Activated B cell treated with CpG ODN at 0.5 μM for 24 hours (primary cell): ENCODE results near the gene PARL. TPM values are rescaled to one million over a fixed set of nuclear protein-coding genes. Genes with fewer than 3 reads are reported as not detected.

Source experiments
- ATAC-seq: fragments of 200-7000 bp; cut with Tn5 transposase; one replicate; pipeline ENCODE4 v1.10.0; 2021; ENCODE audit warnings: low read depth, mild to moderate bottlenecking, moderate library complexity
- CTCF ChIA-PET: fragments of 350-600 bp; sonication (Branson Sonifier 250); formaldehyde crosslinking; loops from one replicate; lab custom pipeline; 2021; ENCODE audit warnings: antibody characterized with exemption; lab: Charles Lee
- POLR2A ChIA-PET: fragments of 350-600 bp; sonication (Branson Sonifier 250); formaldehyde crosslinking; loops from one replicate; lab custom pipeline; 2021; ENCODE audit warnings: antibody characterized with exemption; lab: Charles Lee
- DNase-seq: peaks from one replicate; pipeline ENCODE4 v3.0.0; 2022
- H3K27ac Mint-ChIP-seq: one replicate; pipeline ENCODE4 v1.8.0; 2020; ENCODE audit warnings: mixed read lengths
- H3K27me3 Mint-ChIP-seq: one replicate; pipeline ENCODE4 v1.8.0; 2021; ENCODE audit warnings: mixed read lengths
- H3K36me3 Mint-ChIP-seq: one replicate; pipeline ENCODE4 v1.8.0; 2021; ENCODE audit warnings: low read depth, mixed read lengths
- H3K4me1 Mint-ChIP-seq: one replicate; pipeline ENCODE4 v1.8.0; 2021; ENCODE audit warnings: mixed read lengths
- H3K4me3 Mint-ChIP-seq: one replicate; pipeline ENCODE4 v1.8.0; 2020; ENCODE audit warnings: mild to moderate bottlenecking, mixed read lengths
- H3K9me3 Mint-ChIP-seq: one replicate; pipeline ENCODE4 v1.8.0; 2020; ENCODE audit warnings: mixed read lengths
- CTCF ChIP-seq: fragments of 200-600 bp; IDR thresholded peaks from one replicate; pipeline ENCODE4 v1.8.0; 2022; ENCODE audit warnings: antibody characterized with exemption, mild to moderate bottlenecking
- intact Hi-C: fragments of 100-400 bp; cut with micrococcal nuclease; formaldehyde crosslinking; loops from one replicate; pipeline ENCODE4 v1.15.1; 2024
- total RNA-seq: library from RNA; stranded (reverse); gene quantifications from 2 replicates; pipeline ENCODE4 v1.2.3, GENCODE V29; 2022

Gene PARL
- total RNA-seq, 1 donor from 2014 or later: 57.6 TPM

GRCh38 chr3:183892610-183893214 lies 8.0 kb upstream of the PARL start:
- no peaks in the 10 kb centered on the region for H3K9me3 Mint-ChIP-seq
- no peak for TF ChIP-seq CTCF
- ChIA-PET CTCF (interaction anchor here (0.8 to 1.1 kb wide), 2 partner anchors 8 to 351 kb away, joined by 3 to 4 read pairs; partner anchors contain the start of gene PARL), POLR2A (interaction anchor here (0.6 kb wide), 1 partner anchor 407 kb away, joined by 3 read pairs; no protein-coding TSS in a partner anchor)
- H3K27me3 Mint-ChIP-seq: peaks cover 23% of the 10 kb centered on the region
- intact Hi-C loops: loop anchor here (10.0 kb wide), 1 partner anchor 882 kb away; no protein-coding TSS in a partner anchor
- ATAC-seq: no peak
- peaks cover 4% of the 10 kb centered on the region for H3K4me1 Mint-ChIP-seq
- no peak overlapping the region for H3K4me3 Mint-ChIP-seq
- no peak overlapping the region for H3K27ac Mint-ChIP-seq
- H3K36me3 Mint-ChIP-seq: no peaks in the 10 kb centered on the region
- DNase-seq: no peak

DNA sequence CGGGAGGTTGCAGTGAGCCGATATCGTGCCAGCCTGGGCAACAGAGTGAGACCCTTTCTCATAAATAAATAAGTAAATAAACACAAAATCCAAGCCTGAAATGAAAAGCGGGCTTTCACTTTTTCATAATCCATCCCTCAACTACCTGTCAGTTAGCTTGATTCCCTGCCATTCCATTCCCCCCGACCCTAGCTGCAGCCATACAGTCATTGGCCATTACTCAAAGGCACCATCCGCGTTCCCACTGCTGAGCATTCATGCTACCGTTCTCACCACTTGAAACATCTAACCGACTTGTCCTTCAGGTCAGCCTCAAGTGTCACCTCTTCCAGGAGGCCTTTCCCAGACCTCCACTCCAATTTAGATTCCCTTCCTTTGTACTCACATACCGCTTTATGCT lies 1.1 kb upstream of the PARL start:
- Mint-ChIP-seq H3K36me3 (peaks cover 11% of the 10 kb centered on the region), H3K4me1 (peaks cover 33% of the 10 kb centered on the region), H3K27ac (no peak overlapping the region), H3K9me3 (no peaks in the 10 kb centered on the region), H3K27me3 (peaks cover 5% of the 10 kb centered on the region), H3K4me3 (peak overlapping the region; percentile 26)
- ATAC-seq: no peak
- ChIA-PET CTCF (interaction anchor here (1.7 to 1.8 kb wide), 2 partner anchors 19 to 413 kb away, joined by 3 to 6 read pairs; no protein-coding TSS in a partner anchor), POLR2A (interaction anchor here (2.0 kb wide), 1 partner anchor 10 kb away, joined by 8 read pairs; no protein-coding TSS in a partner anchor)
- TF ChIP-seq CTCF: no peak
- intact Hi-C loops: loop anchor here (1.0 to 10.0 kb wide), 5 partner anchors 416 to 1399 kb away; partner anchors contain the start of gene VPS8
- no peak for DNase-seq

GRCh38 chr3:183884097-183884426 lies 618 bp downstream of the PARL start:
- DNase-seq: no peak
- POLR2A ChIA-PET: interaction anchor here (0.5 to 2.0 kb wide), 10 partner anchors 9 to 502 kb away, joined by 3 to 11 read pairs (median 4); partner anchors contain the start of genes ABCF3, ALG3, EEF1AKMT4 and EIF2B5
- no peak for ATAC-seq

DNA sequence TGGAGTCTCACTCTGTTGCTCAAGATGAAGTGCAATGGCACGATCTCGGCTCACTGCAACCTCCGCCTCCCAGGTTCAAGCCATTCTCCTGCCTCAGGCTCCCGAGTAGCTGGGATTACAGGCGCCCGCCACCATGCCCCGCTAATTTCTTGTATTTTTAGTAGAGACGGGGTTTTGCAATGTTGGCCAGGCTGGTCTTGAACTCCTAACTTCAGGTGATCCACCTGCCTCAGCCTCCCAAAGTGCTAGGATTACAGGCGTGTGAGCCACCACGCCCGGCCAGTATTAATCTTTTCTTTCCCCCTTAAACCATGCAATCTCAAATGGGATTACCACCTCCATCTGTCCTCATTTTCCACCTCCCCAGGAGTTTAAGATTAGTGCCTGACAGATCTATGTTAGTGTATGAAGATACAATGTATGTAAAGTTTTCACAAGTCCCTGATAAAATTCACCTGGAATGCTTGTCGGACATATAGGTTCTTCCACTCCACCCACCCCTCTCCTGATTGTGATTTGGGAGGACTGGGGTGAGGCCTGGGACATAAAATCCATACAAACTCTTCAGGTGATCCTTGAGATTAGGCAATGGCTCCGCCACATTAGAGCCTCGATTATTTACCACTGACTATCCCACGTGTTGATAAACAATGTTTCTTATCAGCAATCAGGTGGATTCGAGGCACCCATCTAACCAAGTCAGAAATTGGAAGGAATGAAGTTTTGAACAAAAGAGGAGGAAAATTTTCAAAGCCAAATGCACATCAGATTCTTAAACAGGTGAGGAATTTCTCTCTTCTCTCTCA lies 1.2 kb downstream of the PARL start:
- intact Hi-C loops: loop anchor here (1.0 to 10.0 kb wide), 5 partner anchors 366 to 1401 kb away; partner anchors contain the start of genes EEF1AKMT4, PSMD2 and VPS8
- H3K4me1 Mint-ChIP-seq: peaks cover 41% of the 10 kb centered on the region
- peaks cover 2% of the 10 kb centered on the region for H3K27me3 Mint-ChIP-seq
- H3K4me3 Mint-ChIP-seq: peak overlapping the region; percentile 98
- peak overlapping the region; percentile 85 for H3K27ac Mint-ChIP-seq
- peaks cover 22% of the 10 kb centered on the region for H3K36me3 Mint-ChIP-seq
- TF ChIP-seq CTCF: no peak
- no peaks in the 10 kb centered on the region for H3K9me3 Mint-ChIP-seq
- DNase-seq: no peak
- ATAC-seq: no peak
- ChIA-PET CTCF (interaction anchor here (1.3 to 1.7 kb wide), 2 partner anchors 31 to 135 kb away, joined by 3 to 4 read pairs; partner anchors contain the start of gene ABCC5), POLR2A (interaction anchor here (0.6 to 2.0 kb wide), 6 partner anchors 8 to 502 kb away, joined by 3 to 11 read pairs (median 6); partner anchors contain the start of genes ABCF3 and EIF2B5)

More at GRCh38 chr3:183884097-183884426, 618 bp downstream of the PARL start:
- H3K27me3 Mint-ChIP-seq: peaks cover 2% of the 10 kb centered on the region
- CTCF ChIA-PET: interaction anchor here (1.1 to 1.8 kb wide), 9 partner anchors 9 to 414 kb away, joined by 3 to 11 read pairs (median 4); partner anchors contain the start of genes ABCC5 and EIF2B5
- peak overlapping the region; percentile 85 for H3K27ac Mint-ChIP-seq
- H3K4me3 Mint-ChIP-seq: peak overlapping the region; percentile 98
- peaks cover 17% of the 10 kb centered on the region for H3K36me3 Mint-ChIP-seq
- TF ChIP-seq CTCF: no peak
- H3K9me3 Mint-ChIP-seq: no peaks in the 10 kb centered on the region
- intact Hi-C loops: loop anchor here (1.0 to 10.0 kb wide), 5 partner anchors 365 to 1401 kb away; partner anchors contain the start of genes EEF1AKMT4, PSMD2 and VPS8
- peaks cover 36% of the 10 kb centered on the region for H3K4me1 Mint-ChIP-seq
